PC-3 (cell line): ENCODE data around the gene LMNA.

Experiments
- CTCF ChIP-seq: fragments of 300-600 bp; sonication (generic); conservative IDR thresholded peaks from 2 replicates; pipeline ENCODE4 v1.5.1; 2017; ENCODE audit warnings: antibody characterized with exemption, low read depth, mild to moderate bottlenecking, low read length
- EZH2 ChIP-seq: fragments of 300-600 bp; sonication (generic); IDR thresholded peaks from one replicate; pipeline ENCODE4 v1.6.1; 2017; ENCODE audit warnings: antibody characterized with exemption, mild to moderate bottlenecking, low read length; ENCODE audit not compliant: unreplicated experiment
- EZH2phosphoT487 ChIP-seq: fragments of 300-600 bp; sonication (generic); IDR thresholded peaks from 2 replicates; pipeline ENCODE4 v1.6.1; 2018; ENCODE audit warnings: mild to moderate bottlenecking, antibody characterized with exemption, low read length, borderline replicate concordance

- no peak for TF ChIP-seq CTCF
- no peak for TF ChIP-seq EZH2phosphoT487
- no peak for TF ChIP-seq EZH2
Observed at GRCh38 chr1:156176610-156177210, 62.2 kb downstream of the LMNA start.
